Cardiac muscle cell (in vitro differentiated cells and primary cell): ENCODE measurements around the gene CDHR1. TPM values are rescaled to one million over a fixed set of nuclear protein-coding genes. Genes with fewer than 3 reads are reported as not detected.

ENCODE experiments used
- DNase-seq, 2 donors: peaks; one replicate each; pipeline versions ENCODE4 v3.0.0 to v3.0.0-alpha.2; 2010 to 2017; ENCODE audit warnings: low read depth in 1 of 2, low spot score in 1 of 2
- H3K27ac ChIP-seq: fragments of 200-600 bp; sonication (generic); 2 replicates; pipeline ENCODE4 v1.5.1; 2016
- H3K27me3 ChIP-seq: fragments of 200-600 bp; sonication (generic); 2 replicates; pipeline ENCODE4 v1.6.0; 2016; ENCODE audit warnings: control low read depth
- H3K36me3 ChIP-seq: fragments of 200-600 bp; sonication (generic); 2 replicates; pipeline ENCODE4 v1.5.1; 2016; ENCODE audit warnings: control low read depth
- H3K4me1 ChIP-seq: fragments of 200-600 bp; sonication (generic); 2 replicates; pipeline ENCODE4 v1.8.1; 2017; ENCODE audit warnings: low read depth, mild to moderate bottlenecking, mixed run types
- H3K4me3 ChIP-seq: fragments of 200-600 bp; sonication (generic); 2 replicates; pipeline ENCODE4 v1.5.1; 2016; ENCODE audit warnings: mild to moderate bottlenecking
- H3K9me3 ChIP-seq: fragments of 200-600 bp; sonication (generic); 2 replicates; pipeline ENCODE4 v1.5.1; 2017; ENCODE audit warnings: low read depth, mild to moderate bottlenecking, control low read depth
- CTCF ChIP-seq: IDR thresholded peaks from 2 replicates; pipeline ENCODE4 v1.5.1; 2012; ENCODE audit warnings: low read depth, mild to moderate bottlenecking, low read length
- polyA plus RNA-seq: library from polyadenylated mRNA; unstranded; fragments of >200 nt; fragmentation: Nextera tagmentation; extraction: Ambion mirVana; gene quantifications from 2 replicates; pipeline ENCODE4 v1.2.1, GENCODE V29; 2016
- total RNA-seq: library from RNA; depleted of rRNA; stranded (reverse); fragments of >200 nt; gene quantifications from 2 replicates; pipeline ENCODE4 v1.2.3, GENCODE V29; 2016

CDHR1 gene
- total and polyA plus RNA-seq, 2 experiments from 2014 or later, result 0.12 to 0.59 TPM

GRCh38 chr10:84226616-84227015 is 32.3 kb downstream of the CDHR1 start:
- no peak for DNase-seq
- H3K36me3 ChIP-seq, result no peaks in the 10 kb centered on the region
- no peak overlapping the region for H3K27ac ChIP-seq
- no peaks in the 10 kb centered on the region for H3K4me1 ChIP-seq
- peaks cover 3% of the 10 kb centered on the region for H3K27me3 ChIP-seq
- no peak for TF ChIP-seq CTCF
- H3K9me3 ChIP-seq, result no peaks in the 10 kb centered on the region
- no peak overlapping the region for H3K4me3 ChIP-seq

- no peak for TF ChIP-seq CTCF
- no peak overlapping the region for H3K27ac ChIP-seq
- H3K9me3 ChIP-seq, result no peaks in the 10 kb centered on the region
- no peaks in the 10 kb centered on the region for H3K36me3 ChIP-seq
- DNase-seq, result no peak
- no peaks in the 10 kb centered on the region for H3K27me3 ChIP-seq
- no peaks in the 10 kb centered on the region for H3K4me1 ChIP-seq
- no peak overlapping the region for H3K4me3 ChIP-seq
These were observed 33.5 kb downstream of the CDHR1 start for GRCh38 chr10:84227810-84228209.

- Histone ChIP-seq H3K9me3 (no peaks in the 10 kb centered on the region), H3K4me1 (no peaks in the 10 kb centered on the region), H3K27ac (no peak overlapping the region), H3K4me3 (no peak overlapping the region), H3K36me3 (no peaks in the 10 kb centered on the region), H3K27me3 (no peaks in the 10 kb centered on the region)
- no peak for TF ChIP-seq CTCF
- DNase-seq, result no peak
These were observed 36.0 kb downstream of the CDHR1 start for GRCh38 chr10:84230359-84230758.

DNA sequence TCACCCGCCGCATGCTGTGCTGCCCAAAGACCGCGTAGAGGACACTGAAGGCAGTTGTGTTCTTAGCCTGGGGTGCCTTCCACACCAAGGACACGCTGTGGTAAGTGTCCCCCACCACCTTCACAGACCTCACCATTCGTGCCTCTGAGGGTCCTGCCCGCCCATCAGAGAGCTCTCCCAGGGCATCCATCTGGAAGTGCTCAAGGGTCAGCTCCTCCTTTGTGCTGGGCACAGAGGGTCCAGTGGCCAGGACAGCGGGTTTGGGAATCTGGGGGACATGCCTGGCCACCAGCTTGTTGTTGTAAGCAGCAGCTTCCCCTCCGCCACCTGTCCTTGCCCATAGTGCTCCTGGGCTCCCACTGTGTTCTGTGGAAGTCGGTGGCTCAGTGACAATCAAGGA is 38.0 kb downstream of the CDHR1 start:
- DNase-seq, result no peak
- no peaks in the 10 kb centered on the region for H3K4me1 ChIP-seq
- H3K4me3 ChIP-seq, result no peak overlapping the region
- TF ChIP-seq CTCF, result no peak
- no peaks in the 10 kb centered on the region for H3K9me3 ChIP-seq
- H3K27ac ChIP-seq, result no peak overlapping the region
- H3K36me3 ChIP-seq, result no peaks in the 10 kb centered on the region
- peaks cover 5% of the 10 kb centered on the region for H3K27me3 ChIP-seq

GRCh38 chr10:84233940-84234339 is 39.6 kb downstream of the CDHR1 start:
- Histone ChIP-seq H3K4me1 (no peaks in the 10 kb centered on the region), H3K27me3 (peaks cover 5% of the 10 kb centered on the region), H3K36me3 (no peaks in the 10 kb centered on the region), H3K9me3 (no peaks in the 10 kb centered on the region), H3K27ac (no peak overlapping the region), H3K4me3 (no peak overlapping the region)
- no peak for DNase-seq
- TF ChIP-seq CTCF, result no peak

- Histone ChIP-seq H3K4me1 (no peaks in the 10 kb centered on the region), H3K4me3 (no peak overlapping the region), H3K9me3 (no peaks in the 10 kb centered on the region), H3K27me3 (peaks cover 5% of the 10 kb centered on the region), H3K36me3 (no peaks in the 10 kb centered on the region), H3K27ac (no peak overlapping the region)
- no peak for TF ChIP-seq CTCF
- no peak for DNase-seq
These were observed 40.1 kb downstream of the CDHR1 start for GRCh38 chr10:84234479-84234878.
